NCI-H128 (cell line): Measurements from ENCODE around the gene PPL.

ENCODE experiments used
- DNase-seq: peaks from one replicate; lab custom pipeline; 2025; ENCODE audit not compliant: unreplicated experiment; lab: John Stamatoyannopoulos, UW

Gene PPL

DNA sequence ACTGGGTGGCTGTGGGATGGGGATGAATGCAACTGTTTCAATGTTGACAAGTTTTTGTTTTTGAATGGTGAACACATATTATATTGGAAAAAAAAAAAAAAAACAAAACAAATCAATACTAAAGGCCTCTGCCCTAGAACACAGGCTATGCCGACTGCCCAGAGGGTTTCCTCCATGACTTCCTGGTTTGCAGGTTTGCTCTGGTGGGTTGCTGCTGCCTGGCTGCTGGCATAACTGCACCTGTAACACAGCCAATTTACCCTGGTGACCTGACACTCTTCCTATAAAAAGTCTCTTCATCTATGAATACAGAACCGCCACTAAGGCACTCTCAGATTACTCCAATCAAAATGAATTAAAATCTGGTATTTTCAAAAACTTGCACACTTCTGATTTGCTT lies 100.2 kb downstream of the PPL start:
- DNase-seq, result no peak

DNA sequence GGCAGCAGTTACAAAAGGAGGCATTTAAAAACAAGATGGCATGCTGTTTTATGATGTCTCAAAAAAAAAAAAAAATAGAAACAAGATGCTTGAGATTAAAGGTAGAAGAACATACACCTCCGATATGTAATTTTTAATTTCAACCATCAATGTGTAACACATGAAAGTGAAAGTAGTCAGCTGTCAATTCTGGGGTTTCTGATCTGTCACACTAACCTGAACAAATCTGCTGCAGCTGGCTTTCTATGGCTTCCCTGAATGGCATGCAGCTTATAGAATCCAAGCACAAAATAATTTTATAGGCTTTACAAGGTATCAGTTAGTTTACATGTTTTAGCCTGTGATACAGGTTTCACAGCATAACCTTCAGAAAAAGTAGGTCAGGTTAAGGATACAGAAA lies 103.4 kb downstream of the PPL start:
- no peak for DNase-seq

DNA sequence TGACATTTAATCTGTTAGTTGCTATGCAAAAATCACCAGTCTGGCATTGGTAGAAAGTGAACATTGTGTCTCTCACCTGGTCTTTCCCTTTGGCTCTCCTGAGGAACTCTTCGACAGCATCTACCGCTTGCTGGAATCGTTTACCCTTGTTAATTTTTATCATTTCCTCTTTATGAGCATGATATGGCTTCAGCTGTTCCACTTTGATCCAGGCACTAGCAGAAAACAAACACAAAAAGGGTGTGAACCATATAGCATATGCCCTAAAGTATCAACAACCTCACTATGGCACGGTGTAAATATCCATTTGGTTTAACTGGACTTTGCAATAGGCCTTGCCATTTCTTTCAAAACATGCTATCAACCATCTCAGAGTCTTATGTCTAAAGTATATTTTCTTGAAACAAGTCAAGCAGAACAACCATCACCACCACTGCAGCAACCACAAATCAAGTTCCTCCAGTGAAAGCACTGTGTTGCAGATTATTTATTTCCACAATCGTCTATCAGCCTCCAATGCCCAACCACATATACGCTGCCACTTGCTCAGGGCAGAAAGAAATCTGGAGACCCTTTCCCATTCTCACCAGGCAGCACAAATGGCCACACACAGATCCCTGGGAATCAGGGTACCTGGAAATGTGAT lies 104.1 kb downstream of the PPL start:
- DNase-seq, result no peak
